Liver (tissue), 9 donors: ENCODE measurements around the gene ANKRD9. TPM values are rescaled to one million over a fixed set of nuclear protein-coding genes. Genes with fewer than 3 reads are reported as not detected.

ENCODE experiments used
- DNase-seq: peaks from one replicate; pipeline ENCODE4 v3.0.0-alpha.2; 2017; ENCODE audit warnings: low spot score
- H3K27ac ChIP-seq, 2 donors: one replicate each; pipeline ENCODE4 v1.7.0; 2013; ENCODE audit warnings: inconsistent platforms in 2 of 2, low read length in 2 of 2, control low read depth in 1 of 2, low read depth in 1 of 2, mild to moderate bottlenecking in 1 of 2
- H3K27me3 ChIP-seq, 4 donors: one replicate each; pipeline versions ENCODE4 v1.6.1 to v1.7.0; 2013; ENCODE audit warnings: low read length in 3 of 4, inconsistent platforms in 1 of 4, mild to moderate bottlenecking in 1 of 4, moderate library complexity in 1 of 4; ENCODE audit not compliant: control insufficient read depth in 4 of 4, insufficient read depth in 4 of 4
- H3K36me3 ChIP-seq, 4 donors: one replicate each; pipeline versions ENCODE4 v1.6.1 to v1.7.0; 2013; ENCODE audit warnings: low read length in 3 of 4, mild to moderate bottlenecking in 3 of 4, low read depth in 1 of 4, moderate library complexity in 1 of 4; ENCODE audit not compliant: control insufficient read depth in 4 of 4, insufficient read depth in 3 of 4
- H3K4me1 ChIP-seq, 4 donors: one replicate each; pipeline versions ENCODE4 v1.6.1 to v1.7.0; 2013; ENCODE audit warnings: low read length in 3 of 4, mild to moderate bottlenecking in 3 of 4, moderate library complexity in 1 of 4; ENCODE audit not compliant: control insufficient read depth in 4 of 4, insufficient read depth in 4 of 4
- H3K4me3 ChIP-seq, 3 donors: one replicate each; pipeline versions ENCODE4 v1.6.1 to v1.7.0; 2013; ENCODE audit warnings: low read length in 3 of 3, control low read depth in 1 of 3, low read depth in 1 of 3, mild to moderate bottlenecking in 1 of 3
- H3K9ac ChIP-seq, 2 donors: one replicate each; pipeline ENCODE4 v1.7.0; 2013; ENCODE audit warnings: low read length in 2 of 2, mild to moderate bottlenecking in 2 of 2, moderate library complexity in 2 of 2, control low read depth in 1 of 2, low read depth in 1 of 2
- H3K9me3 ChIP-seq, 4 donors: one replicate each; pipeline versions ENCODE4 v1.6.1 to v1.7.0; 2013; ENCODE audit warnings: low read length in 3 of 4; ENCODE audit not compliant: control insufficient read depth in 4 of 4
- FOXA1 ChIP-seq: IDR thresholded peaks from 2 replicates; pipeline ENCODE4 v1.6.1; 2016; ENCODE audit warnings: antibody characterized with exemption
- GABPA ChIP-seq, 2 donors: IDR thresholded peaks in 1 of 2; conservative IDR thresholded peaks in 1 of 2; 2 replicates each; pipeline ENCODE4 v1.6.1; 2016; ENCODE audit warnings: antibody characterized with exemption in 2 of 2, mild to moderate bottlenecking in 1 of 2, moderate library complexity in 1 of 2
- HNF4A ChIP-seq, 2 donors: conservative IDR thresholded peaks; 2 replicates each; pipeline ENCODE4 v1.6.1; 2016; ENCODE audit warnings: antibody characterized with exemption in 2 of 2, mild to moderate bottlenecking in 2 of 2
- HNF4G ChIP-seq: IDR thresholded peaks from 2 replicates; pipeline ENCODE4 v1.6.1; 2016; ENCODE audit warnings: antibody characterized with exemption
- JUND ChIP-seq, 2 donors: IDR thresholded peaks; 2 replicates each; pipeline ENCODE4 v1.6.1; 2016; ENCODE audit warnings: antibody characterized with exemption in 2 of 2
- NR2F2 ChIP-seq: IDR thresholded peaks from 2 replicates; pipeline ENCODE4 v1.6.1; 2016; ENCODE audit warnings: antibody characterized with exemption
- REST ChIP-seq: IDR thresholded peaks from 2 replicates; pipeline ENCODE4 v1.6.1; 2016; ENCODE audit warnings: antibody characterized with exemption, mild to moderate bottlenecking
- SP1 ChIP-seq: IDR thresholded peaks from 2 replicates; pipeline ENCODE4 v1.6.1; 2018; ENCODE audit warnings: antibody characterized with exemption, mild to moderate bottlenecking
- TAF1 ChIP-seq: conservative IDR thresholded peaks from 2 replicates; pipeline ENCODE4 v1.6.1; 2016; ENCODE audit warnings: antibody characterized with exemption, mild to moderate bottlenecking
- YY1 ChIP-seq: IDR thresholded peaks from 2 replicates; pipeline ENCODE4 v1.6.1; 2016; ENCODE audit warnings: antibody characterized with exemption, mild to moderate bottlenecking
- WGBS: extraction: QIAGEN DNeasy Blood & Tissue Kit; methylation state at CpG from one replicate; pipeline ENCODE4 v1.1.7; 2013; 5-methylcytosine and 5-hydroxymethylcytosine counted together
- polyA plus RNA-seq, 2 donors: library from polyadenylated mRNA; stranded (reverse) in 1 of 2; unstranded in 1 of 2; fragments of 200-250 nt in 1 of 2; fragments of >200 nt in 1 of 2; fragmentation: Nextera tagmentation in 1 of 2; extraction: Ambion mirVana in 1 of 2; gene quantifications; one replicate each; pipeline versions ENCODE4 v1.2.1 to v1.2.3, GENCODE V29; 2013 to 2015
- total RNA-seq, 2 donors: library from RNA; depleted of rRNA; stranded (reverse); fragments of >200 nt; gene quantifications; one replicate each; pipeline ENCODE4 v1.2.3, GENCODE V29; 2014
- TF ChIP-seq, protein P1 (sequence below): fragments of 150-350 bp; IDR thresholded peaks from 2 replicates; pipeline ENCODE4 v1.5.1; 2017; ENCODE audit warnings: improper control_type of control experiment, low read depth, low read length; ENCODE audit not compliant: missing input control
- TF ChIP-seq, protein P2 (sequence below): IDR thresholded peaks from 2 replicates; pipeline ENCODE4 v1.6.1; 2016; ENCODE audit warnings: antibody characterized with exemption
- donor health status: healthy.
- donor health status: healthy.
- donor health status: healthy.
- donor health status: healthy.
- donor health status: healthy.

The ANKRD9 gene
- total and polyA plus RNA-seq, 4 donors, result 1.5 to 67.5 (median 7.5) TPM

GRCh38 chr14:102462391-102462790 lies 47.2 kb downstream of the ANKRD9 start:
- Histone ChIP-seq H3K27ac (no peak overlapping the region), H3K4me1 (no peaks in the 10 kb centered on the region), H3K4me3 (no peak overlapping the region), H3K36me3 (peaks cover 10 to 26% (median 21%) of the 10 kb centered on the region in 4 donors), H3K9ac (no peak overlapping the region), H3K27me3 (no peaks in the 10 kb centered on the region), H3K9me3 (no peaks in the 10 kb centered on the region)
- no peak for DNase-seq
- 78% methylated on average over 4 of the region's 4 CpGs for WGBS
- TF ChIP-seq GABPA (IDR thresholded peaks at IDR 0.05 in 1 of 2, conservative IDR thresholded peaks at IDR 0.05 in 1 of 2) (no peak), NR2F2 (no peak), REST (no peak), HNF4A (conservative IDR thresholded peaks at IDR 0.05) (no peak), FOXA1 (no peak), HNF4G (no peak), TAF1 (no peak)
- TF ChIP-seq, protein P1, sequence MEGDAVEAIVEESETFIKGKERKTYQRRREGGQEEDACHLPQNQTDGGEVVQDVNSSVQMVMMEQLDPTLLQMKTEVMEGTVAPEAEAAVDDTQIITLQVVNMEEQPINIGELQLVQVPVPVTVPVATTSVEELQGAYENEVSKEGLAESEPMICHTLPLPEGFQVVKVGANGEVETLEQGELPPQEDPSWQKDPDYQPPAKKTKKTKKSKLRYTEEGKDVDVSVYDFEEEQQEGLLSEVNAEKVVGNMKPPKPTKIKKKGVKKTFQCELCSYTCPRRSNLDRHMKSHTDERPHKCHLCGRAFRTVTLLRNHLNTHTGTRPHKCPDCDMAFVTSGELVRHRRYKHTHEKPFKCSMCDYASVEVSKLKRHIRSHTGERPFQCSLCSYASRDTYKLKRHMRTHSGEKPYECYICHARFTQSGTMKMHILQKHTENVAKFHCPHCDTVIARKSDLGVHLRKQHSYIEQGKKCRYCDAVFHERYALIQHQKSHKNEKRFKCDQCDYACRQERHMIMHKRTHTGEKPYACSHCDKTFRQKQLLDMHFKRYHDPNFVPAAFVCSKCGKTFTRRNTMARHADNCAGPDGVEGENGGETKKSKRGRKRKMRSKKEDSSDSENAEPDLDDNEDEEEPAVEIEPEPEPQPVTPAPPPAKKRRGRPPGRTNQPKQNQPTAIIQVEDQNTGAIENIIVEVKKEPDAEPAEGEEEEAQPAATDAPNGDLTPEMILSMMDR, result no peak

DNA sequence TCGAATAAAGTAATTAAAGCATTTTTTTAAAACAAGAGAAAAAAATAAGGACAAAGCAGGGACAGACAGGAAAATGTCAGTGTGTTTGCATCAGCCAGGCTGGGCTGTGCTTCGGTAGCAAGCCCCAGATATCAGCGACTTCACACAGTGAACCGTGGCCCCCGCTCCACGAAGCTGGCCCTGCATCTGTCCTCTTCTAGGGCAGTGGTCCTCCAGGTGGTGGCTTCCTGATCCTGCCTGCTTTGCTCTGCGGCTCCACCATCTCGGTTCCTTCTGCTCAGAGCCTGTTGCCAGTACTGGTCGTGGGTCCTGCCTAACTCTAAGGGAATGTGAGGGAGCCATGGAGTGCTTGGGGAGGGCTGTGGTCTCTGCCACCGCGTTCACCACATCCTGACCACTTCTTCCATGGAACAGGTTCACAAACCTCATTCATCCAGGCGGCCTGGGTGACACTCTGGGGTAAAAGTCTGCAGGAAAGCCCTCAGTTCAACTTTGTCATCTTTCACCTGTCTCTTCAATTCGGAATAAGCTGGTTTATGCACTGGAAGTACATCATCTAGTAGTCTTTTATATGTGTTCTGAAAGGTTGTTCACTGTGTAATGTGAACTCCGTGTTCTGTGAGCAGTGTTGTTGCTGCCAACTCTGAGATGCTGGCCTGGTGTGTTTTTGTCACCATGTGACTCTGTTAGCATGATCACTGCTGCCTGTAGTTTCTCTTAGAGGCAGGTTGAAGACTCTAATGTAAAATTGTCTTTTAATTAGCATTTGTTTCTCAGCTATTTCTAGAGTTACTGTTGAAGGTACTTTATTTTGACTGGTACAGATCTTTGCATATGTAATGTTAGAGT lies 47.9 kb downstream of the ANKRD9 start:
- H3K27ac ChIP-seq, result no peak overlapping the region
- no peak overlapping the region for H3K9ac ChIP-seq
- 88% methylated on average over 14 of the region's 14 CpGs for WGBS
- DNase-seq, result no peak
- H3K4me3 ChIP-seq, result no peak overlapping the region
- H3K4me1 ChIP-seq, result no peaks in the 10 kb centered on the region
- TF ChIP-seq FOXA1 (no peak), HNF4G (no peak), SP1 (no peak), JUND (IDR thresholded peaks at IDR 0.05) (no peak), NR2F2 (no peak), YY1 (no peak)
- TF ChIP-seq, protein P2, sequence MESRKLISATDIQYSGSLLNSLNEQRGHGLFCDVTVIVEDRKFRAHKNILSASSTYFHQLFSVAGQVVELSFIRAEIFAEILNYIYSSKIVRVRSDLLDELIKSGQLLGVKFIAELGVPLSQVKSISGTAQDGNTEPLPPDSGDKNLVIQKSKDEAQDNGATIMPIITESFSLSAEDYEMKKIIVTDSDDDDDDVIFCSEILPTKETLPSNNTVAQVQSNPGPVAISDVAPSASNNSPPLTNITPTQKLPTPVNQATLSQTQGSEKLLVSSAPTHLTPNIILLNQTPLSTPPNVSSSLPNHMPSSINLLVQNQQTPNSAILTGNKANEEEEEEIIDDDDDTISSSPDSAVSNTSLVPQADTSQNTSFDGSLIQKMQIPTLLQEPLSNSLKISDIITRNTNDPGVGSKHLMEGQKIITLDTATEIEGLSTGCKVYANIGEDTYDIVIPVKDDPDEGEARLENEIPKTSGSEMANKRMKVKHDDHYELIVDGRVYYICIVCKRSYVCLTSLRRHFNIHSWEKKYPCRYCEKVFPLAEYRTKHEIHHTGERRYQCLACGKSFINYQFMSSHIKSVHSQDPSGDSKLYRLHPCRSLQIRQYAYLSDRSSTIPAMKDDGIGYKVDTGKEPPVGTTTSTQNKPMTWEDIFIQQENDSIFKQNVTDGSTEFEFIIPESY, result no peak
- no peaks in the 10 kb centered on the region for H3K9me3 ChIP-seq
- no peaks in the 10 kb centered on the region for H3K27me3 ChIP-seq
- peaks cover 10 to 26% (median 21%) of the 10 kb centered on the region in 4 donors for H3K36me3 ChIP-seq
